ENCODE results near the gene PRPSAP2.

GRCh38 chr17:18916816-18917500 is 59.0 kb downstream of the PRPSAP2 start:
- TF ChIP-seq POLR2A (IDR thresholded peaks at IDR 0.05) = no peak
- TF ChIP-seq, protein P1, sequence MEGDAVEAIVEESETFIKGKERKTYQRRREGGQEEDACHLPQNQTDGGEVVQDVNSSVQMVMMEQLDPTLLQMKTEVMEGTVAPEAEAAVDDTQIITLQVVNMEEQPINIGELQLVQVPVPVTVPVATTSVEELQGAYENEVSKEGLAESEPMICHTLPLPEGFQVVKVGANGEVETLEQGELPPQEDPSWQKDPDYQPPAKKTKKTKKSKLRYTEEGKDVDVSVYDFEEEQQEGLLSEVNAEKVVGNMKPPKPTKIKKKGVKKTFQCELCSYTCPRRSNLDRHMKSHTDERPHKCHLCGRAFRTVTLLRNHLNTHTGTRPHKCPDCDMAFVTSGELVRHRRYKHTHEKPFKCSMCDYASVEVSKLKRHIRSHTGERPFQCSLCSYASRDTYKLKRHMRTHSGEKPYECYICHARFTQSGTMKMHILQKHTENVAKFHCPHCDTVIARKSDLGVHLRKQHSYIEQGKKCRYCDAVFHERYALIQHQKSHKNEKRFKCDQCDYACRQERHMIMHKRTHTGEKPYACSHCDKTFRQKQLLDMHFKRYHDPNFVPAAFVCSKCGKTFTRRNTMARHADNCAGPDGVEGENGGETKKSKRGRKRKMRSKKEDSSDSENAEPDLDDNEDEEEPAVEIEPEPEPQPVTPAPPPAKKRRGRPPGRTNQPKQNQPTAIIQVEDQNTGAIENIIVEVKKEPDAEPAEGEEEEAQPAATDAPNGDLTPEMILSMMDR (IDR thresholded peaks at IDR 0.05) = no peak
